GM19397 (cell line): ENCODE data around the gene ZNF19.

Source experiments
- ATAC-seq: cut with Tn5 transposase; IDR thresholded peaks from one replicate; pipeline ENCODE4 v1.9.1; 2021; ENCODE audit warnings: mild to moderate bottlenecking, moderate library complexity; ENCODE audit not compliant: unreplicated experiment

ZNF19 gene

DNA sequence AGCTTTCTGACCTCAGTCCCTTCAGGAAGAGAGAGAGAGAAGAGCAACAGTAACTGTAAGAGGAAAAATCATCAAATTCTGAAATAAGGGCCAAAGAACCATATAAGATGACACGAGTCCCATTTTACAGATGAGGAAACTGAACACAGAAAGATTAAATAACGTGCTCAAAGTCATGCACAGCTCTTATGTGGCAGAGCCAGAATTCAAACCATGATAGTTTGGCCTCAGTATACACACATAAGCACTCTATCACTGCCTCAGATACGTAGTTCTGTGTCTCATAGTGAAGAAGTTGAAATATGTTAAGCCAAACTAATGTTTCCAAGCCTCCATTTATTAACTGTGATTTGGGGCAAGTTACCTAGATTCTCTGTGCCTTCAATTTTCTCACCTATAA is 1.9 kb upstream of the ZNF19 start:
- no peak for ATAC-seq

DNA sequence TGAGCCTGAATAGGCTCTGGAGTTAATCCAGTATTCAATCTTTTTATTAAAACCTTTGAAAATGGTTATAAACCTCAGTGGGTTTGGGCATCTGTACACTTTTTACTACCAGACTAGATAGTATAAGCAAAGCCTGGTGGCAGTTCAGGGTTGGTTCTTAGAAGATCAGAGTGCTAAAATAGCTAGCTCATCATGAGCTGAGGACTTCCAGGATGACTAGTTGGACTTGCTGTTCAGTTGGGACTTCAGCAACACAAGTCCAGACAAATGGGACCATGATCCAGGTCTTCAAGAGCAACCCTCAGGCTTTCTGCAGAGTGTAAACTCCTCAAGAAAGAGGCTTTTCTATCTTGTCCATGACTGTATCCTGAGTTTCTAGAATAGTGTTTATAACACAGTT is 1.2 kb upstream of the ZNF19 start:
- no peak for ATAC-seq

DNA sequence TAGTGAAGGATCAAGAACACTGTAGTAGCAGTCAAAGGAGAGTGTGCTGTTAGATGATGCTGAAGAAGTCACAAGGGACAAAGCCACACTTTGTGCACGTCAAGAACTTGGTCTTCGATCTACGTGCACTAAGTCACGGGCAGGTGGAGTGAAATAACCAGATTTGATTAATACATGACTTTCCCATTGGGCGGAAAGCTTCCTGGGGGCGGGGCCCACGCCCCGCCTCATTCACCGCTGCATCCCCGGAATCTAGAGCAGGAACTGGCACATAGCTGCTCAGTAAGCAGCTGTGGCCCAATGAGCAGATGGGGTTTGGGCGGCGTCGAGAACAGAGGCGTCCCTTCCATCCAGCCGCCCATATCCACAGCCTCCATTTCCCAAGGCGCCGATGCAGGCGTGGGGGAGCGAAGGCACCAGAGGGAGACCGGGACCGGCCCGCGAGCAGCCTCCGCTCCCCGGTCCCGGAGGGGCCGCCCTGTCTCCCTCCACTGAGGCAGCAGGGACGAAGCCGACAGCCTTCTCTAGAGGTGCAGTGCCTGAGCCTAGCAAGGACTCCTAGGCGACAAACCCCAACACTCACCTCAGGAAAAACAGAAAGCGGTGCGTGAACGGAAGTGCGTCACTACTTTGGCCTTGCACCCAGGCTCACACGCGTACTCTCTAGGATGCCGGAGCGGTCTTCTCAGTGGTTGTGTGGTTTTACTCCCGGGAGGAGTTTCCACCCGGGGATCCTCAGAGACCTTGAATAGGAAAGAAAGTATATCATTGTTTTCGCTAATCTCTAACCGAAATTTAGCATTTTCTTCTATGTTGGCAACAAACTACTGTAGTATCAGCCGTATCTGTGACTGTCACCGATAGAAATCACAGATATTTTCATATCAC is 4.9 kb downstream of the ZNF19 start:
- ATAC-seq: peak; percentile 90

DNA sequence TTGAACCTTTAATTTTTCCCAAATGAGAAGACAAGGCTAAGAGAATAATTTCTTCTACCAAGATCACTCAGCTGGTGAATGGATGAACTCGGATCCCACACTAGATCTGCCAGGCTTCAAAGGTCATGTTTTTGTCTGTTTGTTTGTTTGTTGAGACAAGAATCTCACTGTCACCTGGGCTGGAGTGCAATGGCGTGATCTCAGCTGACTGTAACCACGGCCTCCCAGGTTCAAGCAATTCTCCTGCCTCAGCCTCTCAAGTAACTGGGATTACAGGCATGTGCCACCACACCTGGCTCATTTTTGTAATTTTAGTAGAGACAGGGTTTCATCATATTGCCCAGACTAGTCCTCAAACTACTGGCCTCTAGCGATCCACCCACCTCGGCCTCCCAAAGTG is 6.6 kb downstream of the ZNF19 start:
- ATAC-seq: no peak

DNA sequence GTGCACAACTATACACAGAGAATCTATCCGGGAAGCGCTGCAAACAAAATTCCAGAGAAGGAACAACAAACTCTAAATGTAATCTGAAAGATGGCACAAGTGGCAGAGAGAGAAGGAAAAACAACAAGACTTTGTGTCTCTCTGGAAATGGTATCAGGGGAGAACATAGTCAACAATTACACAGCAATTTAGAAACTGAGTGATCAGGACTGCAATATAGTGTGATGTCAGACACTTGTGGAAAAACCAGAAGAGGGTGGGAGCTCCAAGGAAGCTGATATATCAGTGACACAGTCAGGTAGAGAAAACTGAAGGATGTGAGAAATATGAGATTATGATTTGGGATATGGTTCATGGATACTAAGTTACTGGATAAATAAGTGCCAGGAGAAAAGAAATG is 8.2 kb downstream of the ZNF19 start:
- no peak for ATAC-seq

DNA sequence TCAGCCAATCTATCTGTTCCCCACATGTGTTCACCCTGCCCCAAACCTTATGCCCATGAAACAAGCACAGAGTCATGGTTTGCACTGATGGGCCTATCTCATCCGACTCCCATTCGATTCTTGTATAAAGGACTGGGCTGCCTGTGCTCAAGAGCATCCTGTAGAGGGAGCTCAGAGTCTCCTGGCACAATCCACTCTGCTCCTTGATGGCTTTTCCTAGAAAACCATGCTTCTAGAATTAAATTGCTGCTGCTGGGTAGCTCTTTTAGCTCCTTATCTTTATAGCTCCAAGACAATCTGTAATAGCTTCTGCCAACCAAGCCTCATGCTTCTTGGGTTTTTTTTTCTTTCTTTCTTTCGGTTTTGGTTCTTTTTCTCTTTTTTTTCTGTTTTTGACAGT is 9.7 kb downstream of the ZNF19 start:
- ATAC-seq: no peak

DNA sequence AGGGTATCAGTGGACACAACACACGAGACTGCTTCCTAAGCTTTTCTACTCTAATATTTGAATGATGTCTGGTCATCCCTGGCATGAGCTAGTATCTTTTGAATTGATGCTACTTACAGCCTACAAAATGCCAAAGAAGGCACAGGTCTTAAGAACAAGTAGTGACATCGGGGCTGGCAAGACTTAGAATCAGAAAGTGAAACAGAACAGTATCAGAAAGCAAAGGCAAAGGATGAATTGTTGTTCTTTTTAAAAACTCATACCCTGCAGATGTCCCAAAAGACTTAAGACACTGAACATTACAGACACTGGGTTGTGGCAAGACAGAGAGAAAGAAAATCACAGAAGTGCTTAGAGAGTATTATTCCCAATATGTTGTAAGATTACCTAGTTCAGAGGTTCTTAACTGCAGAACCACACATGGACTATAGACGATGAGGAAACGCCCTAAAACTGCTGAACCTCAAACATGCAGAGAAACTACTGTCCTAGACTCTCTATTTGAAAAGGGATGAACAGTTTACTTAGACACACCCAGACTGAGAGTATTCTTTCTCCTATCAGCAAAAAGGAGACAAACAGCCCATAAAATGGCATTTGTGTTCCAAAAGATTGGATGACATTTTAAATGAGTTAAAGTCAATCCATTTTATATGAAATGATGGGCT is 12.5 kb downstream of the ZNF19 start:
- no peak for ATAC-seq

DNA sequence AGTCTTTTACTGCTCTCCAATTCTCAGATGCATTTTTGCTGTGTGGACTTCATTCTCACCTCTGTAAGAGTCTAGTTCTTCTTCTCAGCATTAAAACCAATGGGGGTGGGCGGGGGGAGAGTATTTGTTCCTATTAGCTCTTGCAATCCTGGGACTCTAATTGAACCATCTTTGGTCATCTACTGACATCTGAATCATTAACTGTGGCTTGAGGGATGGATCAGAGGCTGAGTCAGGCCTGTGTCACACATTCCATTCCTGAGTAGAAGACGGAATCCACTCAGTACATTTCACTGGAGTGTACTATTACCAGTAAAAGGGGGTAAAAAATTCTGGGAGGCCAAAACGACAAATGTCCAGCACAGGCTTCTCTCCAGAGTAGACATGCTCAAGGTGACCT is 14.3 kb downstream of the ZNF19 start:
- no peak for ATAC-seq

DNA sequence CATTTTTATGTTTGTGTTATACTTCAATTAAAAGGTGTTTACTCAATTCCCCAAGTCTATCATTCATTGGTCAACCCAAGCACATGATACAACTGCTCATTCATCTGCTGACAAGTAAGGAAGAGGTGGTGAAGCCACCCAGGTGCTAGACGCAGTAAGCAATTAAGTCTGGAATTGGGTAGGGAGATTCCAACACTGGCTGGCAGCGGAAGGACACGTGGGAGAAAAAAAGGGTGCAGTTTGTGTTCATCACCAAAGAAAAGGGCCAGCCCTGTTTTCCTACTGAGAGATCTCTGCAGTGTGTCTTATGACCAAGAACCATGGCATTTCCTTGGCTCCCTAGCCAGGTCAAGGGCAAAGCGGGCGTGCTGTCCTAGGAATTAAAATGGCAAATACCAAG is 15.2 kb downstream of the ZNF19 start:
- ATAC-seq: no peak

DNA sequence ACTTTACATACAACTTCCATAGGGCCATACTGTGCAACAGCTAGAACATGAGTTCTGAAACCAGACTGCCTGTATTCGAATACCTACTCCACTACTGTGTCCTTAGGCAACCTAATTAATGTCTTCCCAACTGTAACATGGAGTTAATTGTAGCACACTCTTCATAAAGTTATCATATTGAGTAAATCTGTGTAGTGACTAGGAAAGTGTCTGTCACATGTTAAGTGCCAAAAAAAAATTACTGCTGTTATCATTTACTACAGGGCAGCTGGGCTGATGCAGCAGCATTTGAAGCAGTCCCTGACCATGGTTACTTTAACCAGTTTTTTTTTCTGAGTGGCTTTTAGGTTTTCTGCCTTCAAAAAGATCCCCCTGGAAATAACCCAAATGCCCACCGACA is 16.2 kb downstream of the ZNF19 start:
- ATAC-seq: no peak

DNA sequence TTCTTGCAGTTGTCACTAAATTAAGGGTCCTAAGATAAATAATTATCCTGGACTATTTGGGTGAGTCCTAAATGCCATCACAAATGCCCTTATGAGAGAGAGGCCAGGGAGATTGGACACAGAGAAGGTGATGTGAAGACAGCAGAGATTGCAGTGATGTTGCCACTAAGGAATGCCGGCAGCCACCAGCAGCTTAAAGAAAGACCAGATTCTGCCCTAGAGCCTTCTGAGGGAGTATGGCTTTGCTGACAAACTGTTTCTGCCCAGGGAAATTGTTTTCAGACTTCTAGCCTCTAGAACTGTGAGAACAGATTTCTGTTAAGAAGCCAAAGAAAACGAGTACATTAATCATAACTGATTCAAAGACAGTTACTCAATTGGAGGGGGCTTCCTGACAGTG is 17.1 kb downstream of the ZNF19 start:
- no peak for ATAC-seq

DNA sequence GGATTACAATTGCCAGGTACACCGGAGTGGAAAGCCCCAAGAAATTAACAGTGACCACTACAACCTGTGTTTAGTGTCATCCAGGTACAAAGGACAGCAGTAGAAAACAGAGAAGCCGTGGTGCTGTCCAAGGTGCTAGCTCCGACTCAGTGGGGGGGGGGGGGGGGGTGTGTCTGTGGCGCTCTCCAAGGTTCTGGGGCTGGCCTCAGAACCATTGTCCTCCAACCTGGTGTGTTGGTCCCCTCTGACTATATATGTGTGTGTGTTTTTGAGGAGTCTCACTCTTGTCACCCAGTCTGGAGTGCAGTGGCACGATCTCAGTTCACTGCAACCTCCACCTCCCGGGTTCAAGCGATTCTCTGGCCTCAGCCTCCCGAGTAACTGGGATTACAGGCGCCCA is 21.3 kb downstream of the ZNF19 start:
- ATAC-seq: no peak

DNA sequence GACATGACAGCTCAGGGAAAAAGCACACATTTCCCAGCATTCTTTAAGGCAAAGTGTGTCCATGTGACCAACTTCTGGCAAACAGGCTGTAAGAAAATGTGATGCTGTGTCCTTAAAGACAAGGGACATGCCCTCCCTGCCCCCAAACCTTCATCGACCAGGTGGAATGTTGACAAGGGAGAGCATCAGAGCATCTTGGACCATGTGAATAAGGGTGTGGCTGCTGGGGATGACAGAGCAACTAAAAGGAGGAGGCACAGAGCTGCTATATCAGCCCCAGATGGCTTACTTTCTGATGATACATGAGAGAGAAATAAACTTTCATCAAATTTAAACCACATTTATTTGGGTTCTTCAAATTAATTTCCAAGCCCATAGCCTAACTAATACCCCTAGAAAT is 24.9 kb downstream of the ZNF19 start:
- ATAC-seq: no peak

DNA sequence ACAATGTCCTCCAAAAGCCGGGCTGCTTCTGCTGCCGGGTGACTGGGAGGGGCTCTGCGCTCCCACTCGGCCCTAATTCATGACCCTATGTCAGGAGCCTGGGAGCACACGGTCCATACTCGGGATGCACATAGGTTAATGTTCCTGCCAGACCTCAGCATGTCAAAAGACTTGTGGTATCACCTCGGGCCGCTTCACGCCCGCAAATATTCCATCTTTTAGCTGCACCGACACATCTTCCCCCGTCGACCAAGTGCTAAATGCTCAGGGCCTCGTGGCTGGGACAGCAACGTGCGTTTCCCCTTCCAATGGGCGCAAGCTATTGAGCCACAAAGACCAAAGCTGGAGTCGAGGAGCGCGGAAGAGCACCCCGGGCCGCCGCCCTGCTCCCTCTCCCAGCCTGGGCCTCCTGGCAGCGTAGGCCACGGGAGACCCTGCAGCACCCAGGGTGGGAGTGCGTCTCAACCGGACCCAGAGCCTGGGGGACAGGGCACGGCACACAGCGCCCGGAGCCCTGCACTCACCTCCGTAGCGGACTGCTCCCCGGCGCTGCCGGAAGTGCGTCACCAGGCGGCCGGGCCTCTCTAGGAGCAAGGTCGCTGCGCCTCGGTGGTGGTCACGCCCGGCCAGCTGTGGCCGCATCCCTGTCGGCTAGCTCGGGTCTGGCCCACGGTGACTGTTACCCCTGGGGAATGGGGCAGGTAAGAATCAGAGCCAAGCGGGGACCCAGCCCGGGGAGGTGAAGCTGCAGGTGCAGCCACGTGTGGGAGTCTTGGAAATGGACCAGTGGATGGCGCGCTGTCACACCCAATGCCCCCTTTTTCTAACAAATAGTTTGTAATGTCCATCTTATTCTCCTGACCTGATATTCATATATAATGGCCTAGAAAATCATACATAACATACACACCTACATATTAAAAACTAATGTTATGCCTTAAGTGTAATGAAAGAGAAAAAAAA is 27.2 kb downstream of the ZNF19 start, which contains the start of gene ZNF23:
ZNF23 (minus strand) TSS at position 562 of the 963 bp plus-strand sequence. CDS start 5,451 bp downstream, outside the sequence.
- ATAC-seq: peak; percentile 98

DNA sequence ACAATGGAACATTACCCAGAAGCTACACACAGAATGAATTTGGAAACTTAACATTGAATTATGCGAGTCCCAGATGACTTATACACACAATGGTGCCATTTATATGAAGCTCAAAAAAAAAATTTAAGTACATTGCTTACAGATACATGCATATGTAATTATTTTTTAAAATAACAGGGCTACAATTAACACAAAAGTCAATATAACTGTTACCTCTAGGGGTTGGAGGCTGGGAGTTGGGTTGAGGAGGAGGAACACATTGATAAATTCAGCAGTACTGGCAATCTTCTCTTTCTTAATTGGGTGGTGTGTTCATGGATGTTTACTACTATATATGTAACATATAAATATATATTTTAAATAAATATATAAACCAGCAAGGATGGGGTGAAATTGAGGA is 28.2 kb downstream of the ZNF19 start:
- no peak for ATAC-seq

DNA sequence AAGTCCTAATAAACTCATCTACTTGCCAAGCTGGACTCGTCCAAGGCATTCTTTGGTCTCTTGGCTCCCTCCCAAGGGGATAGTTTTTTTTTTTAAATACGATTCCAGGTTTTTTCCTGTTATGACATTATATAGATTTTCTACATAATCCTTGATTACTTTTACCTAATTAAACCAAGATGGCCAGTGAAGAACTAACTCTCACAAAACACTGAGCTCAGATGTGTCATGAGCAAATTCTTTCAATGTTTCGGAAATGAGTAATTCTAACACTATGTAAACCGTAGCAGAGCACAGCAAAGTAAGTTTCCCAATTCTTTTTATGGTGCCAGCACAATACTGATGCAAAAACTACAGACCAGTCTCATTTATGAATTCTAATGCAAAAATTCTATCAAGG is 28.9 kb downstream of the ZNF19 start:
- ATAC-seq: no peak

DNA sequence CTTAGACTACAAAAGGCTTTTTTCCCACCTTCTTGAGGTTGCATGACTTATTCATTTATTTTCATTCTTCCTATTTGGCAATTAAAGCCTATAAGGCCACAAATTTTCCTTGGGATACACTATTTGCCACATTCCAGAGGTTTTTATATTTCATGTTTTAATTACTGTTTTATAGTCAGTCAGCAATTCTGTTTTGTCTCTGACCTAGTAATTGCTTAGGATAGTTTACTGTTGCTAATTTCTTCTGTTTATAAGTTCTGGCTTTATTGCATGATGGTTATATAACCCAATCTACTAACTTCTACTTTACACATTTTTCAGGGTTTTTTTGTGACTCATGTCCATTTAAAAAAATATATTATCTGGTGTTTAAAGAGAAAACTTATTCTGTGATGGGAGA is 29.6 kb downstream of the ZNF19 start:
- ATAC-seq: no peak

DNA sequence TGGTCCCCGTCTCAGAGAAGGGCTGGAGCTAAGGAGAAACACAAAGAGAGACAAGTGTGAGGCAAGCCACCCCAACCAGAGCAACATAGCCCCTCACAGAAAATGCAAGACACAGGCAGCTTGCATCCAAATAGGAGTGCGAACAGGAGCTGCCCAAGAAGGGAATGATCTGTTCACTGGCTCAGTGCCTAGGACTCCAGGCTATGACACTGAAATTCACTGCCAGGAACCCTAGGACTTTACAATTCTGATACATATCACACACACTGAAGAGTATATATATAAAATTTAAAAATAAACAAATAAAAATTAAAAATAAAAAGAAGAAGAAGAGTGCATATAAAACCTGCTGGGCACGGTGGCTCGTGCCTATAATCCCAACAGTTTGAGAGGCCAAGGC is 32.3 kb downstream of the ZNF19 start:
- no peak for ATAC-seq

DNA sequence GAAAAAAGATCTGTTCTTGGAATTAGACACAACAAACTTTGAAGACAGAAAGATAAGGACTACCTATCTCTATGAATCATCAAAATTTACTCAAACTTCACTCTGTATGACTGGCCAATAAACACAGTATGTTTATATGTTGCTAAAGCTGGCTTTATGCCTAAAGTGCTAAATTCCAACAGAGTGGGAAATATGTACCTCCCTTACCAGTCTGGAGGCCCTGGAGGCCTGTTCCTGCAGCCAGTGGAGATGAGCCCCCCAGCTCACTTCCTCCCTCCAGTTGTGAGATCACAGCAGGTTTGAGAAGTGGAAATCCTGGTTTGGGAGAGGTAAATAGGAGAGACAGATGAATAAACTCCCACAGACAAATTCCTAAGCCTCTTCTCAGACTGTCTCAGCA is 36.1 kb downstream of the ZNF19 start:
- ATAC-seq: no peak

DNA sequence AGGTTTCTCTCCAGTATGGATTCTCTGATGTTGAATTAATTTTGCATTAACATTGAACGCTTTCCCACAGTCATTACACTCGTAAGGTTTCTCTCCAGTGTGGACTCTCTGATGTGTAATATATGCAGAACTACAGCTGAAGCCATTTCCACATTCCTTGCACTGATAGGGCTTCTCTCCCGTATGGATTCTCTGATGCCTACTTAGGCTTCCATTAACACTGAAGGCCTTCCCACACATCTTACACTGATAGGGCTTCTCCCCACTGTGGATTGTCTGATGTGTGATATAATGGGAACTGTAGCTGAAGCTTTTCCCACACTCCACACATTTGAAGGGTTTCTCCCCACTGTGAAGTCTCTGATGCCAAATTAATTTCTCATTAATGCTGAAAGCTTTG is 40.1 kb downstream of the ZNF19 start:
- ATAC-seq: no peak

DNA sequence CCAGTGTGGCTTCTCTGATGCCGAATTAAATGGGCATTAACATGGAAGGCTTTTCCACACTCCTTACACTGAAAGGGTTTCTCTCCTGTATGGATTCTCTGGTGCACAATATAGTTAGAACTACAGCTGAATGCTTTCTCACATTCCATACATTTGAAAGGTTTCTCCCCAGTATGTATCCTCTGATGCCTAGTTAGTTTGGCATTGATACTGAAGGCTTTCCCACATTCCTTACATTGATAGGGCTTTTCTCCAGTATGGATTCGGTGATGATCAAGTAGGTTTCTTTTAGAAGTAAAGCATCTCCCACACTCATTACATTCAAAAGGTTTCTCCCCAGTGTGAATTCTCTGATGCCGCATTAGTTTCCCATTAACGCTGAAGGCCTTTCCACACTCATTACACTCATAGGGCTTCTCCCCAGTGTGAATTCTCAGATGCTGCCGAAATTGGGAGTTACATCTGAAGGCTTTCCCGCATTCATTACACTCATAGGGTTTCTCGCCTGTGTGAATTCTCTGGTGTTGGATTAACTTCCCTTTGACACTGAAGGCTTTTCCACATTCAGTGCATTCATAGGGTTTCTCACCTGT is 40.8 kb downstream of the ZNF19 start:
- no peak for ATAC-seq
